ENCODE measurements around the gene RBM22. TPM values are rescaled to one million over a fixed set of nuclear protein-coding genes. Genes with fewer than 3 reads are reported as not detected.

The RBM22 gene
- total and polyA plus RNA-seq, 2 of the 4 experiments (the other 2 are of a cell fraction): 26.2 to 34.2 TPM

DNA sequence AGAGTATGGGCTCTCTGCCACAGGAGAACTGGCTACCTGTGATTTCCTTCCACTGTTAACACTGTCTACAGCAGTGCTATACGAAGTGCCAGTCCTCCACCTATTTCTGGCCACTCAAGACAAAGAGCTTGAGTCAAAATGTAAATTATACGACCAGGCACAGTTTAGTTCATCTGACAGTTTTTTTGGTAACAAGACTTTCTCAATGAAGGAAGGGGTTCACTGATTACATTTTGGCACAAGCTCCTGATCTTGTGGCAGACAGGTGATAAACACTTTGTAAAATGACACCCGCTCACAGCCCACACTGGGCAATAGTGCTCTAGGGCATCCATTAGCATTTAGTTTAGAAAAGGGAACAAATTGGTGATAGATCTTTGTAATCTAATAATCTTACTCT, 8.6 kb downstream of the RBM22 start:
- dilution Hi-C loops (cut with HindIII; ENCODE audit: low sequenced_read_pairs, unreplicated experiment): no loop called here
- peaks cover 47% of the 10 kb centered on the region for H3K36me3 ChIP-seq (ENCODE audit: control insufficient read depth, insufficient read depth, low read length)

More for the DNA sequence above, 8.6 kb downstream of the RBM22 start:
- no peak overlapping the region for H2AK9ac ChIP-seq (replicated peaks; ENCODE audit: low read depth, low read length, poor library complexity)
- H2AFZ ChIP-seq (replicated peaks; ENCODE audit: low read length, poor library complexity): no peak overlapping the region
- BruUV-seq (replicated peaks): no TSS peak
- H2AK5ac ChIP-seq (ENCODE audit: low read depth, low read length): no peak overlapping the region
- H4K91ac ChIP-seq (ENCODE audit: insufficient read depth, low read depth, low read length): no peak overlapping the region
- no peaks in the 10 kb centered on the region for H3K27me3 ChIP-seq (ENCODE audit: control insufficient read depth, insufficient read depth, low read length)
- no peak overlapping the region for H3K56ac ChIP-seq (ENCODE audit: extremely low read depth, insufficient read depth, low read length)
- intact Hi-C loops (cut with micrococcal nuclease): no loop called here
- H4K8ac ChIP-seq (ENCODE audit: low read depth in 2 of 2, low read length in 2 of 2): no peak overlapping the region
- H3K4me1 ChIP-seq (ENCODE audit: control insufficient read depth, insufficient read depth, low read length): no peaks in the 10 kb centered on the region
- H3K9me3 ChIP-seq (ENCODE audit: control insufficient read depth, insufficient read depth, low read length): no peaks in the 10 kb centered on the region
- H2BK5ac ChIP-seq (ENCODE audit: low read depth, low read length, poor library complexity, severe bottlenecking): no peak overlapping the region
- no peak overlapping the region for H3K23ac ChIP-seq (ENCODE audit: low read depth, low read length)
- no peak overlapping the region for H3K4me2 ChIP-seq (ENCODE audit: low read depth, low read length)
- in situ Hi-C loops (cut with MboI; ENCODE audit: low sequenced_read_pairs): no loop called here
- no peak overlapping the region for H2BK20ac ChIP-seq (ENCODE audit: low read depth, low read length)
- no peak overlapping the region for H4K5ac ChIP-seq (ENCODE audit: low read depth, low read length)
- no peak overlapping the region for H2BK120ac ChIP-seq (ENCODE audit: low read depth, low read length)
- H3K9ac ChIP-seq (ENCODE audit: low read depth, low read length): no peak overlapping the region
- H3K14ac ChIP-seq (replicated peaks; ENCODE audit: low read depth, low read length): no peak overlapping the region
- no peak overlapping the region for H2BK15ac ChIP-seq (ENCODE audit: low read depth, low read length)
- TF ChIP-seq SMC3 (IDR thresholded peaks at IDR 0.05; ENCODE audit: low read depth, low read length) (no peak), FOS (IDR thresholded peaks at IDR 0.05; ENCODE audit: low read depth, low read length) (no peak), RCOR1 (IDR thresholded peaks at IDR 0.05; ENCODE audit: insufficient replicate concordance, low read length) (no peak), CEBPB (IDR thresholded peaks at IDR 0.05; ENCODE audit: low read depth, low read length) (no peak), MXI1 (IDR thresholded peaks at IDR 0.05; ENCODE audit: borderline replicate concordance, low read depth, low read length) (no peak), RFX5 (IDR thresholded peaks at IDR 0.05; ENCODE audit: low read depth, low read length) (no peak), RAD21 (IDR thresholded peaks at IDR 0.05; ENCODE audit: low read length) (no peak), MAFK (IDR thresholded peaks at IDR 0.05; ENCODE audit: low read depth, low read length) (no peak), POLR2A (IDR thresholded peaks at IDR 0.05; ENCODE audit: low read depth, low read length) (no peak), USF2 (IDR thresholded peaks at IDR 0.05; ENCODE audit: low read depth, low read length) (no peak), CHD1 (IDR thresholded peaks at IDR 0.05; ENCODE audit: low read depth, low read length) (no peak), MAZ (IDR thresholded peaks at IDR 0.05; ENCODE audit: borderline replicate concordance, low read depth, low read length) (no peak), NFE2L2 (IDR thresholded peaks at IDR 0.05; ENCODE audit: low read depth, low read length) (no peak), BHLHE40 (IDR thresholded peaks at IDR 0.05; ENCODE audit: low read depth, low read length) (no peak)
- TF ChIP-seq, protein P1, sequence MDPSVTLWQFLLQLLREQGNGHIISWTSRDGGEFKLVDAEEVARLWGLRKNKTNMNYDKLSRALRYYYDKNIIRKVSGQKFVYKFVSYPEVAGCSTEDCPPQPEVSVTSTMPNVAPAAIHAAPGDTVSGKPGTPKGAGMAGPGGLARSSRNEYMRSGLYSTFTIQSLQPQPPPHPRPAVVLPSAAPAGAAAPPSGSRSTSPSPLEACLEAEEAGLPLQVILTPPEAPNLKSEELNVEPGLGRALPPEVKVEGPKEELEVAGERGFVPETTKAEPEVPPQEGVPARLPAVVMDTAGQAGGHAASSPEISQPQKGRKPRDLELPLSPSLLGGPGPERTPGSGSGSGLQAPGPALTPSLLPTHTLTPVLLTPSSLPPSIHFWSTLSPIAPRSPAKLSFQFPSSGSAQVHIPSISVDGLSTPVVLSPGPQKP (IDR thresholded peaks at IDR 0.05; ENCODE audit: borderline replicate concordance, low read depth, low read length): no peak
- TF ChIP-seq, protein P2, sequence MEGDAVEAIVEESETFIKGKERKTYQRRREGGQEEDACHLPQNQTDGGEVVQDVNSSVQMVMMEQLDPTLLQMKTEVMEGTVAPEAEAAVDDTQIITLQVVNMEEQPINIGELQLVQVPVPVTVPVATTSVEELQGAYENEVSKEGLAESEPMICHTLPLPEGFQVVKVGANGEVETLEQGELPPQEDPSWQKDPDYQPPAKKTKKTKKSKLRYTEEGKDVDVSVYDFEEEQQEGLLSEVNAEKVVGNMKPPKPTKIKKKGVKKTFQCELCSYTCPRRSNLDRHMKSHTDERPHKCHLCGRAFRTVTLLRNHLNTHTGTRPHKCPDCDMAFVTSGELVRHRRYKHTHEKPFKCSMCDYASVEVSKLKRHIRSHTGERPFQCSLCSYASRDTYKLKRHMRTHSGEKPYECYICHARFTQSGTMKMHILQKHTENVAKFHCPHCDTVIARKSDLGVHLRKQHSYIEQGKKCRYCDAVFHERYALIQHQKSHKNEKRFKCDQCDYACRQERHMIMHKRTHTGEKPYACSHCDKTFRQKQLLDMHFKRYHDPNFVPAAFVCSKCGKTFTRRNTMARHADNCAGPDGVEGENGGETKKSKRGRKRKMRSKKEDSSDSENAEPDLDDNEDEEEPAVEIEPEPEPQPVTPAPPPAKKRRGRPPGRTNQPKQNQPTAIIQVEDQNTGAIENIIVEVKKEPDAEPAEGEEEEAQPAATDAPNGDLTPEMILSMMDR (conservative IDR thresholded peaks at IDR 0.05; ENCODE audit: low read depth, low read length): no peak
- H3K79me1 ChIP-seq (ENCODE audit: low read depth in 1 of 2, low read length in 2 of 2): peaks cover 0 to 3% of the 10 kb centered on the region in 2 experiments; a peak in 1 of 4 replicates
- ChIA-PET CTCF (no interaction called here), POLR2A (ENCODE audit: unreplicated experiment) (no interaction called here)
- no peak overlapping the region for H3K4ac ChIP-seq (ENCODE audit: low read depth, low read length)
- no peak overlapping the region for H3K27ac ChIP-seq (ENCODE audit: insufficient read depth, low read length)
- H3K9me1 ChIP-seq (ENCODE audit: insufficient read depth, low read length): no peaks in the 10 kb centered on the region
- H3K4me3 ChIP-seq (ENCODE audit: insufficient read depth, low read depth, low read length): no peak overlapping the region
- no peak for ATAC-seq (ENCODE audit: low read depth)
- DNase-seq: no peak
- no peaks in the 10 kb centered on the region for H4K20me1 ChIP-seq (ENCODE audit: insufficient read depth, low read length)
- 100% methylated on average over 1 of the region's 3 CpGs; no CpG with 5 or more reads in 1 of the 2 experiments for WGBS, 2 experiments (ENCODE audit: extremely low coverage in 2 of 2, insufficient read length in 1 of 2)
- H3K18ac ChIP-seq (ENCODE audit: low read depth, low read length): no peak overlapping the region

Data from IMR-90 (cell line).